Posterior vena cava (tissue), 2 donors: ENCODE results near the gene FAM156A. TPM values are rescaled to one million over a fixed set of nuclear protein-coding genes. Genes with fewer than 3 reads are reported as not detected.
"Not testable (repeated sequence)": the region's sequence is repeated elsewhere in the genome, so short reads cannot be mapped to it uniquely, and the experiment has no call there.

Experiments
- DNase-seq: peaks from one replicate; pipeline ENCODE4 v3.0.0-alpha.2; 2020; ENCODE audit warnings: low spot score
- intact Hi-C, 2 donors: fragments of 100-400 bp; cut with DNase I; formaldehyde crosslinking; loops; one replicate each; pipeline versions ENCODE4 v1.14.1 to v1.14.2; 2022 to 2023
- total RNA-seq, 2 donors: library from RNA; stranded (reverse); fragmentation: NEBNext Ultra II Directional; extraction: Animal tissue kit (Norgen Biotek cat#: 25700); gene quantifications; one replicate each; pipeline ENCODE4 v1.2.1, GENCODE V29; 2021
- donor health status: DM: yes; HTN: yes; CAD: no.
- donor health status: DM: yes; HTN: yes; CAD: no.

The FAM156A gene
- total RNA-seq, 2 donors from 2014 or later: 10.8 to 17.5 TPM

DNA sequence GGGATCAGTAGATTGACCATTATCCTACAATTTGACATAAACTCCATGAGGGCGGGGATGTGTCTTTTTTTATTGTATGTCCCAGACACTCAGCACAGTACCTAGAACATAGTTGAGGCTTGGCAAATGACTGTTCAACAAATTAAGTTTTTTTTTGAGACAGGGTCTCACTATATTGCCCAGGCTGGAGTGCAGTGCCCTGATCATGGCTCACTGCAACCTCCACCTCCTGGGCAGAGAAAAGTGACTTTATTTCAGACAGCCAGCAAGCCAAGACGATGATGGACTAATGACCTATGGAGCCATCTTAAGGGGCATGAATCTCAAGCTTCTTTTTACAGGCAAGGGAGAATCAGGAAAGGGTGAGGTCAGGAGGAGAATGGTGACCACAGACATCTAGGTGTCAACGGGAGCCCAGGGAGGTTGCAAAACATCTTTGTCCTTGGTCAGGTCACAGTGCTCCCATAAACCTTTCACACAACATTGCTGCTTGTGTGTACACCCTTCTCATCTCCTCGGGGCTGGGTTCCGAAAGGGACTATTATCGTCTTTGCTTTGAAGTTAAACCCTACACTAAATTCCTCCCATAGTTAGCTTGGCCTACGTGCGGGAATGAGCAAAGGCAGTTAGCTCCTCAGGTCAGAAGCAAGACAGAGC, 16.1 kb upstream of the FAM156A start:
- intact Hi-C loops, DNase-seq: not testable (repeated sequence)

GRCh38 chrX:52967922-52968321, 9.6 kb upstream of the FAM156A start:
- intact Hi-C loops, DNase-seq: not testable (repeated sequence)

DNA sequence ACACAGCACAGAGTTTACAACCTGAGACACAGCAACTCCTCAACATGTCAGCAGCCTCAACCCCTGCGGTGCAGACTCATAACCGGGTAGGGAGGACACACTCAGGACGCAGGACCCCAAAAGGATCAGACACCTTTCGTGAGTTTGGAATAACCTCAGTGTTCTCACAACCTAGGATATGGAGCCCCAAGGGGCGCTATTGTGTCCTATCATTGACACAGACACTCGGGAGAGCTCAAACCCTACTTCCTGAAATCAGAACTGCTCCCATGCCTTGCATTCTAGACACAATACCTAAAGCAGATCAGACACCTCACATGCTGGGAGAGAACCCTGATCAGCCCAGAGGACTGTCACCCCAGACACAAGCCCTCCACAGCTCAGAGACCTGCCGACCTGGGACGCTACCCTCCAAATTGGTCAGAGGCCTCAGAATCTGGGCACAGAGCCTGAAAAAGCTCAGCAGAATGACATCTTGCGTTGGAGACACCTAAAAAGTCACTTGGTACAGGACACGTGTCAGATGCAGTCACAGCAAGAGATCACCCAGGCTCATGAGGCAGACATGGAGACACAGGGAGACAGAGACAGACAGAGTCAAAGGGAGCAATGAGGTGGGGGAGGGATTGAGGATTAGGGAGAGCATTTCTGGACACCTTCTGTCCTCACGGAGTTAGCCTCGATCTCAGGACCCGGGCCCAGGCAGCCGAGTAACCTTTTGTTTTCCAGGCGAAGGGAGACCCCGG, 8.8 kb upstream of the FAM156A start:
- intact Hi-C loops, DNase-seq: not testable (repeated sequence)

DNA sequence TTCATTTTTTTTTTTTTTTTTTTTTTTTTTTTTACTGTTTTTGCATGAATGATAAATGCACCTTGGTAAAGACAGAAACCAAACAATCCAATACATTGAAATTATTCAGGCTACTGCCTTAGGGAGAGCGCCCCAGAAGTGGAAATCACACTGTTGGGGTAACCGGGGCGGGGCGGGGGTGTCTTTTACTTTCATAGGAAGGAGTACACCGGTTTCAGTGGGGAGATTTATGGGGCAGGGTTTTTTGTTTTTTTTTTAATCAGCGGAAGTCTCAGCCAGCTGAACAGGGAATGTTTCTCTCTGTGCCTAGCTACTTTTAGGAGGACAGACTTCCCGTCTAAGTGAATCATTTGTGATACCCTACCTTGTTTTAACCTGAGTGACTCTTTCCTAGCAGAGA, 643 bp upstream of the FAM156A start:
- DNase-seq, intact Hi-C loops: not testable (repeated sequence)

- intact Hi-C loops, DNase-seq: not testable (repeated sequence)
Observed at GRCh38 chrX:52949884-52950283, 8.4 kb downstream of the FAM156A start.

DNA sequence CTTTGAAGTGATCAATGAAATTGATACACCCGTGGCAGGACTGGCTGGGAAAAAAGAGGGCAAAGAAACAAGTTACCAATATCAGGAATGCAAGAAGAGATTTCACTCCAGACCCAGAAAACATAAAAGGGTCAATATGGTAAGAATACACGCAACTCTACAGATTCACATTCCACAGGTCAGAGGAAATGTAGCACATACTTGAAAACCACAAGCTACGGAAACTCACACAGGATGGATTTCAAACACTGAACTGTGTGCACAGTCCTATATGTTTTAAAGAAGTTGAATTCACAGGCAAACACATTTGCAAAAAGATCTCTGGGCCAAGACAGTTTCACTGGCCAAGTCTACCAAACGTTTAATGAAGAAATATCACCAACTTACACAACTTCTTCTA, 9.0 kb downstream of the FAM156A start:
- DNase-seq, intact Hi-C loops: not testable (repeated sequence)

- intact Hi-C loops, DNase-seq: not testable (repeated sequence)
Observed at GRCh38 chrX:52948265-52948664, 10.1 kb downstream of the FAM156A start.

DNA sequence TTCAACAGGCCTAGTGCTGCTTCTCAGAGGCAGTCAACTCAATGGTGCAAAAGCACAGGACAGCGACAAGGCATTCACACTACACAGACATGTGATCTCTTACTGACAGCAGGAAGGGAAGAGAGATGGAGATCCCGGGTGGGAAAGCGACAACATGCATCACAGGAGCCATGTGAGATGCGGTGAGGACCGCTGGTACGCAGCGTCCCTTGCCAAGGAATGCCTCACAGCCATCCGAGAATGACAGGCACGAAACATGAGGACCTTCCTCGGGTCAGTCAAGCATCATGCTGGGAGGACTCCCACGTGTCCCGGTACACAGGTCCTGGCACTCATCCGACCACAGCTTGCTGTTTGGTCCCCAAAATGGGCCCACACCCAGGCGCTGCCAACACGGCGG, 10.8 kb downstream of the FAM156A start:
- intact Hi-C loops, DNase-seq: not testable (repeated sequence)

- intact Hi-C loops: not testable (repeated sequence)
Observed at GRCh38 chrX:52945838-52946494, 12.4 kb downstream of the FAM156A start.

GRCh38 chrX:52941728-52942127, 16.6 kb downstream of the FAM156A start:
- intact Hi-C loops: not testable (repeated sequence)

More at GRCh38 chrX:52945838-52946494, 12.4 kb downstream of the FAM156A start:
- DNase-seq: not testable (repeated sequence)

DNA sequence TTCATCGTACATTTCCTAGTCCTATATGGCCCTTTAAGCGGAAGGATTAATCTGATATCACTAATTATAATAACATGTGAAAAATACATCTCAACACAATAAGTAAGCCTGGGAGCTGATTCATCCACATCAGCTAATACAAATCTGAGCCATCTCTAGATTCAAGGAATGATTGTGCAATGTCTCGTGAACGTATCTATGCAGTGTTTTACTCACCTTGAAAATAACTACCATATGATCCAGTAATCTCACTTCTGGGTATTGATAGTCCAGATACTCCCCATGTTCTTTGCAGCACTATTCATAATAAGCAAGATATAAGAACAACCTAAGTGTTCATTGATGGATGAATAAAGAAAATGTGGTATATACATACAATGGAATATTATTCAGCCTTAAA, 17.6 kb downstream of the FAM156A start:
- DNase-seq, intact Hi-C loops: not testable (repeated sequence)

More at GRCh38 chrX:52941728-52942127, 16.6 kb downstream of the FAM156A start:
- not testable (repeated sequence) for DNase-seq

GRCh38 chrX:52935470-52935784, 22.9 kb downstream of the FAM156A start:
- intact Hi-C loops, DNase-seq: not testable (repeated sequence)

DNA sequence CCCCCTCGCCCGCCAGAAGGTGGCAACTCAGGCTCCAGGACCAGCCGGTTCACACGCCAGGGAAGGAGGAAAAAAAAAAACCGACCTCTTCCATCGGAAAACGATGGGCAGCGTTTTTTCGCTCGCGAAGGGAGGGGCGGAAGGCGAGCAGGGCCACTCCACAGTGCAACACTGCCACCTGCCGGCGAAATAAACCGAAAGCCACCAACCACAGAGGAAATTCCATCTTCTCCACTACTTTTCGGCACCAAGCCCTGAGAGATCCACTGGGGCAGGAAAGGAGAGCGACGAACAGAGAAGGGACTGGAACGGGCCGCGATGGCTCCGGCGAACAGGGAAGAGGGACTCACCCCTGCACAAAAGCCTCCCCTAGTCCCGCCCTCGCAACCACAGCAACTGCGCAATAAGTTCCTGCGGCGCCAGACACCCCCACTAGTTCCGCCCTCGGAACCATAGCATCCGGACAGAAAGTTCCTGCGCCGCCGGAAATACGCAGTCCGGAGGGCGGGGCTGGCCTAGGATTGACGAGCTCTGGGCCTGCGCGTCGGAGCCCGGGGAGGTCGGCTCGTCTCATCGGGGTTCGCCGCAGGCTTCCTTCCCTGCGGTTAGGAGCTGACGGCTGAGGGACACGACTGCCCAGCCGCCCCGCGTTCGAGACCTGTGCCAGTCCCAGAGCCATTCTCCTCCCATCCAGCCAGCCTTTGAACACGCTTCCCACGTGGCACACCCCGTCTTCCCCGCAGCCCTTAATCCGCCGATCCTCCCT, 23.4 kb downstream of the FAM156A start:
- DNase-seq: peak; percentile 99
- intact Hi-C loops: no loop called here

- no peak for DNase-seq
- intact Hi-C loops: no loop called here
Observed at GRCh38 chrX:52933976-52934703, 24.2 kb downstream of the FAM156A start.

DNA sequence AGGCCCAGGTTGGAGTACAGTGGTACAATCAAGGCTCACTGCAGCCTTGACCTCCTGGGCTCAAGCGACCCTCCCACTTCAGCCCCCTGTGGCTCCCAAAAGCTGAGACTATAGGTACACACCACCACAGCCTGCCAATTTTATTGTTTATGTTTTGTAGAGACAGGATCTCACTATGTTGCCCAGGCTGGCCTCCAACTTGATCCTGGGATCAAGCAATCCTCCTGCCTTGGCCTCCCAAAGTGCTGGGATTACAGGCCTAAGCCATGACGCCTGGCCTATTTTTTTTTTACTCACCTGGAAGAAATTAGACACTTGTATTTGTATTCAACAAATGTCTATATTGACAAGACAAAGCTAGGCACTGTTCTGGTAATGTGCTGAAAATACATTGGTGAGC, 25.1 kb downstream of the FAM156A start:
- intact Hi-C loops: no loop called here
- no peak for DNase-seq

GRCh38 chrX:52930214-52930613, 28.1 kb downstream of the FAM156A start:
- intact Hi-C loops, DNase-seq: not testable (repeated sequence)

DNA sequence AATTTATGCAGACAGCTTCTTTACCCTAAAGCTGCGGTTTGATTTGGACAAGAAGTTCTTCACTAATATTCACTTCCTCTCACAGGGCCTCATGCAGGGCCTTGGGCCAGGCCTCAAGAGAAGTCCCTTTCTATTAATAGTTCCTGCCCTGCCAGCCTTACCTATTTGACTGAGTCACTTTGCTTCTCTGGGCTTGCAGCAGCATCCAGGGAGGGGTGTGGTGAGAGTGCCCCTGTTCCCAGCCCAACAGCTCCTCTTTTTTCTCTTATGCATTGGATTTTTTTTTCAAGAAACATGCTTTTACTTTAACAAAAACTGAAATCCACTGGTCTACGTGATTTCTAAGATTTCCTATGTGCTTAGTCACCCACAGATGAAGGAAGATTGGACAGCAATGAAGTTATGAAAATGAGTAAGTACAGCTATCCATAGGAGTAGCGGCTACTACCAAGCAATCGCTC, 34.5 kb downstream of the FAM156A start:
- no peak for DNase-seq
- intact Hi-C loops: no loop called here

DNA sequence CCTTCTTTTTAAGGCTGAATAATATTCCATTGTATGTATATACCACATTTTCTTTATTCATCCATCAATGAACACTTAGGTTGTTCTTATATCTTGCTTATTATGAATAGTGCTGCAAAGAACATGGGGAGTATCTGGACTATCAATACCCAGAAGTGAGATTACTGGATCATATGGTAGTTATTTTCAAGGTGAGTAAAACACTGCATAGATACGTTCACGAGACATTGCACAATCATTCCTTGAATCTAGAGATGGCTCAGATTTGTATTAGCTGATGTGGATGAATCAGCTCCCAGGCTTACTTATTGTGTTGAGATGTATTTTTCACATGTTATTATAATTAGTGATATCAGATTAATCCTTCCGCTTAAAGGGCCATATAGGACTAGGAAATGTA, 43.6 kb downstream of the FAM156A start:
- DNase-seq, intact Hi-C loops: not testable (repeated sequence)

DNA sequence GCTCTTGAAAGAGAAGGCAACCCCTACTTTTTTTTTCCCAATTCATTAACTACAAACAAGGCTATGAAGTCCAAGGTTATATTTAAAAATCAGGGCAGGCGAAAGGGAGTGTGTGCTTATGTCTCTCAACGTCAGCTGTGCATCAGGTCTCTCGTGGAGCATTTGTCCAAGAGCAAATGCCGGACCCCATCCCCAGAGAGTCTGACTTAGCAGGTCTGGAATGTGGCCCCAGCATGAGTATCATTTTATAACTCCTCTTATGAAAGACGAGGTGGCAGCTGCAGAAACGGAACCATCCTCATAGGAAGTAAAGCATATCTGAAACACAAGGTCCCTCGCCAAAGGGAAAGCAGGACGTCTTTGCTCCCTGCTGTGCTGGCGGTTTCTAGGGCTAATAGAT, 44.6 kb downstream of the FAM156A start:
- DNase-seq, intact Hi-C loops: not testable (repeated sequence)
